BE2C (cell line): Measurements from ENCODE around the gene MT1A.

Experiments used
- DNase-seq: peaks from one replicate; pipeline ENCODE4 v3.0.0-alpha.2; 2020
- H3K27me3 ChIP-seq: fragments of 250-450 bp; sonication (Bioruptor Pico); 2 replicates; pipeline ENCODE4 v1.5.1; 2020; ENCODE audit warnings: mild to moderate bottlenecking
- H3K36me3 ChIP-seq: fragments of 250-450 bp; sonication (Bioruptor Pico); 2 replicates; pipeline ENCODE4 v1.5.1; 2020; ENCODE audit warnings: mild to moderate bottlenecking
- H3K4me1 ChIP-seq: fragments of 250-450 bp; sonication (Bioruptor Pico); 2 replicates; pipeline ENCODE4 v1.5.1; 2020
- H3K4me3 ChIP-seq: 2 replicates; pipeline ENCODE4 v1.5.1; 2011; ENCODE audit warnings: low read depth, low read length
- H3K9me3 ChIP-seq: fragments of 250-450 bp; sonication (Bioruptor Pico); 2 replicates; pipeline ENCODE4 v1.5.1; 2020
- TF ChIP-seq, protein P1 (sequence below): IDR thresholded peaks from 2 replicates; pipeline ENCODE4 v1.5.1; 2012; ENCODE audit warnings: mild to moderate bottlenecking, low read depth, low read length

The MT1A gene

GRCh38 chr16:56623637-56624036 lies 14.8 kb upstream of the MT1A start:
- Histone ChIP-seq H3K9me3 (no peaks in the 10 kb centered on the region), H3K27me3 (peaks cover 12% of the 10 kb centered on the region), H3K36me3 (no peaks in the 10 kb centered on the region), H3K4me3 (no peak overlapping the region), H3K4me1 (peaks cover 2% of the 10 kb centered on the region; the same call in 1 of the 2 replicates)
- DNase-seq, result no peak
- TF ChIP-seq, protein P1, sequence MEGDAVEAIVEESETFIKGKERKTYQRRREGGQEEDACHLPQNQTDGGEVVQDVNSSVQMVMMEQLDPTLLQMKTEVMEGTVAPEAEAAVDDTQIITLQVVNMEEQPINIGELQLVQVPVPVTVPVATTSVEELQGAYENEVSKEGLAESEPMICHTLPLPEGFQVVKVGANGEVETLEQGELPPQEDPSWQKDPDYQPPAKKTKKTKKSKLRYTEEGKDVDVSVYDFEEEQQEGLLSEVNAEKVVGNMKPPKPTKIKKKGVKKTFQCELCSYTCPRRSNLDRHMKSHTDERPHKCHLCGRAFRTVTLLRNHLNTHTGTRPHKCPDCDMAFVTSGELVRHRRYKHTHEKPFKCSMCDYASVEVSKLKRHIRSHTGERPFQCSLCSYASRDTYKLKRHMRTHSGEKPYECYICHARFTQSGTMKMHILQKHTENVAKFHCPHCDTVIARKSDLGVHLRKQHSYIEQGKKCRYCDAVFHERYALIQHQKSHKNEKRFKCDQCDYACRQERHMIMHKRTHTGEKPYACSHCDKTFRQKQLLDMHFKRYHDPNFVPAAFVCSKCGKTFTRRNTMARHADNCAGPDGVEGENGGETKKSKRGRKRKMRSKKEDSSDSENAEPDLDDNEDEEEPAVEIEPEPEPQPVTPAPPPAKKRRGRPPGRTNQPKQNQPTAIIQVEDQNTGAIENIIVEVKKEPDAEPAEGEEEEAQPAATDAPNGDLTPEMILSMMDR, result no peak

GRCh38 chr16:56625140-56625942 lies 13.1 kb upstream of the MT1A start, which contains the start of gene MT1E:
Gene MT1E (plus strand): TSS chr16:56625781. CDS start chr16:56625852, 71 bp downstream.
- DNase-seq, result no peak
- H3K36me3 ChIP-seq, result no peaks in the 10 kb centered on the region
- H3K4me1 ChIP-seq, result peaks cover 2% of the 10 kb centered on the region; the same call in 1 of the 2 replicates
- no peaks in the 10 kb centered on the region for H3K9me3 ChIP-seq
- TF ChIP-seq, protein P1, result no peak
- no peak within 1 kb of the TSS for H3K4me3 ChIP-seq
- peaks cover 12% of the 10 kb centered on the region for H3K27me3 ChIP-seq

DNA sequence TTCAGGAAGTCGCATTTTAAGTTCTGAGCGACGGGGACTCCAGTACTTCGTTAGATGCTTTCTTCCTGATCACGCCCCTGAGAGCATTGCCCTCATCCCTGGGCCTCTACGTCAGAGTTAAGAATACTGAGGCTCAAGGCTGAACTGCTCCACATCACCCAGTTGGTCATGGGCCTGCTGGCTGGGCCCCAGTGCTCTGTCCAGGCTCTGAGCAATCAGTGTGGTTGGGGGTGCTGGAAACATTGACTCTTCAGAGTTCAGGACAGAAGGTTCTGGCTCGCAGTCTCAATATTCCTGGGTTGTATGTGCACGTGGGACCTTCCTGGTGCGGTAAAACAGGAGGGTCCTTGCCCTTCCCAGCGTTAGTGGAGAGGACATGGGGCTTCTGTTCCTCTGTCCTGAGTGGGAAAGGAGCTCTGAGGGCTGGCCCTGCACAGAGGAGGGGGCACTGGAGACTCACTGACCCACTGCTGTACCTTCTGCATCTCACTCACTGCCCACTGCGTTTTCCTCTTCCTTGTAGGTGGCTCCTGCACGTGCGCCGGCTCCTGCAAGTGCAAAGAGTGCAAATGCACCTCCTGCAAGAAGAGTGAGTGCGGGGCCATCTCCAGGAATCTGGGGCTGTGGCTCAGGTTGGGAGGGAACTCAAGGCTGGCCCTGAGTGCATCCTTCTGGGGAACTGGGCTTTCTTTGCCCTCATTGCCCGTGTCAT lies 12.4 kb upstream of the MT1A start:
- Histone ChIP-seq H3K36me3 (no peaks in the 10 kb centered on the region), H3K9me3 (no peaks in the 10 kb centered on the region), H3K27me3 (peaks cover 13% of the 10 kb centered on the region), H3K4me1 (peaks cover 2% of the 10 kb centered on the region; the same call in 1 of the 2 replicates), H3K4me3 (no peak overlapping the region)
- TF ChIP-seq, protein P1, result no peak
- no peak for DNase-seq

DNA sequence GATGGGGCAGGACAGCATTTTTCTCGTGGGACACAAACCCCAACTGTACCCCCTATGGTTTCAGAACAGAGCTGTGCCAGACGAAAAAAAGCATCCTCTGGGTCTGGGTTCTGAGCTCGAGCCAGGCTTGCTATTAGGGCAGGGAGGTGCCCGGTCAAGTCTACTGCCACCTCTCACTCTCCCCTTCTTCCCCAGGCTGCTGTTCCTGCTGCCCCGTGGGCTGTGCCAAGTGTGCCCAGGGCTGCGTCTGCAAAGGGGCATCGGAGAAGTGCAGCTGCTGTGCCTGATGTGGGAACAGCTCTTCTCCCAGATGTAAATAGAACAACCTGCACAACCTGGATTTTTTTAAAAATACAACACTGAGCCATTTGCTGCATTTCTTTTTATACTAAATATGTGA lies 11.8 kb upstream of the MT1A start:
- Histone ChIP-seq H3K27me3 (peaks cover 19% of the 10 kb centered on the region), H3K36me3 (no peaks in the 10 kb centered on the region), H3K4me1 (peaks cover 2% of the 10 kb centered on the region; the same call in 1 of the 2 replicates), H3K9me3 (no peaks in the 10 kb centered on the region), H3K4me3 (no peak overlapping the region)
- DNase-seq, result no peak
- TF ChIP-seq, protein P1, result no peak

DNA sequence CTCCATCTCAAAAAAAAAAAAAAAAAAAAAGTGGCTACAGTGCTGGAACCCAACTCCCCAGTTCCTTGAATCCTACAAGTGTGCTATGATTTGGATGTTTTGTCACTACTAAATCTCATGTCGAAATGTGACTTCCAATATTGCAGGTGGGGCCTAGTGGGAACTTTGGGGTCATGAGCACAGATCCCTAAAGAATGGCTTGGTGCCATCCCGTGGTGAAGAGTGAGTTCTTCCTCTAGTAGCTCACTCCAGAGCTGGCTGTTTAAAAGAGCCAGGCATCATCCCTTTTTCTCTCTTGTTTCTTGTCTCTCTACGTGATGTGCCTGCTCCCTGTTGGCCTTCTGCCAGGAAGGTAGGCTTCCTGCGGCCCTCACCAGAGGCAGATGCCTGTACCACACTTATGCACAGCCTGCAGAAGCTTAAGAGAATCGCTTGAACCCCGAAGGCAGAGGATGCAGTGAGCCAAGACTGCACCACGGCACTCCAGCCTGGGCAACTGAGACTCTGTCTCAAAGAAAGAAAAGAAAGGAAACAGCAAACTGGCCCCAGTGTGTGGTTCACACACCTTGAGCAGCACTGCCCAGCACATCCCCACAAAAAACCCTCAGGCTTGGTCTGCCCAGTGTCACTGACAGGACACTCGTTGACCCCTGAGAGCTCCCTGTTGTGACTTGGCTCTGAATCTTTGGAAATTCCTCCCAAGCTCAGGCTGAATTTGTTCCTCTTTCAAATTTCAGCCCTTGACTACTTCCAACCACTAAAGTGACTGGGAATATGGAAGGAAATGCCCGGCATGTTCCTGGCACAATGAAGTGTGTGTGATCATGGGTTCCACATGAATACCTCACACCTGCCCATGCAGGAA lies 9.7 kb upstream of the MT1A start:
- H3K4me3 ChIP-seq, result no peak overlapping the region
- H3K4me1 ChIP-seq, result peaks cover 2% of the 10 kb centered on the region; the same call in 1 of the 2 replicates
- H3K27me3 ChIP-seq, result peaks cover 37% of the 10 kb centered on the region
- TF ChIP-seq, protein P1, result no peak
- no peaks in the 10 kb centered on the region for H3K36me3 ChIP-seq
- no peak for DNase-seq
- no peaks in the 10 kb centered on the region for H3K9me3 ChIP-seq
